ENCODE data around the gene ATXN7L3. TPM values are rescaled to one million over a fixed set of nuclear protein-coding genes. Genes with fewer than 3 reads are reported as not detected.

ATXN7L3 gene
- total and polyA plus RNA-seq, 9 of the 15 experiments (the other 6 are each of a cell fraction or from before 2014, with no cell fraction given) = 0.62 to 66.1 (median 33.2) TPM

GRCh38 chr17:44199553-44200477 lies at the start of gene ATXN7L3 (continued):
- TF ChIP-seq PHF21A (IDR thresholded peaks at IDR 0.05; ENCODE audit: borderline replicate concordance, low read depth) = no peak
- no peak for TF ChIP-seq SMAD4 (CRISPR knock-in tag; conservative IDR thresholded peaks at IDR 0.05)
- TF ChIP-seq SP1 (CRISPR knock-in tag; IDR thresholded peaks at IDR 0.05) = peak; percentile 58; the same call in 1 of the 2 replicates
- no peak for TF ChIP-seq EP300 (IDR thresholded peaks at IDR 0.05; ENCODE audit: low read length)
- TF ChIP-seq ZNF408 (CRISPR knock-in tag; IDR thresholded peaks at IDR 0.05; ENCODE audit: low read depth) = no peak
- no peak for TF ChIP-seq DNMT1 (IDR thresholded peaks at IDR 0.05)
- TF ChIP-seq ZNF143 (CRISPR knock-in tag; IDR thresholded peaks at IDR 0.05) = no peak
- TF ChIP-seq STAT6 (CRISPR knock-in tag; IDR thresholded peaks at IDR 0.05) = no peak
- no peak for TF ChIP-seq BMI1 (IDR thresholded peaks at IDR 0.05; ENCODE audit: low read length)
- TF ChIP-seq BRD4 (IDR thresholded peaks at IDR 0.05) = no peak
- TF ChIP-seq REST (IDR thresholded peaks at IDR 0.05; ENCODE audit: borderline replicate concordance) = no peak
- no peak for TF ChIP-seq REST (CRISPR knock-in tag; IDR thresholded peaks at IDR 0.05; ENCODE audit: low read depth)
- TF ChIP-seq ZFPM2 (CRISPR knock-in tag; IDR thresholded peaks at IDR 0.05) = no peak
- no peak for TF ChIP-seq HOMEZ (CRISPR knock-in tag; IDR thresholded peaks at IDR 0.05)

All from K562 (cell line).